GM06990 (cell line): ENCODE measurements around the gene SNX6.
A peak's percentile ranks its signal among the peaks of the same experiment; 100 is the strongest.

Experiments used
- DNase-seq: peaks from one replicate; pipeline ENCODE4 v3.0.0-alpha.2; 2011; ENCODE audit not compliant: insufficient read length; ENCODE audit errors: extremely low read depth
- H3K27me3 ChIP-seq: replicated peaks from 2 replicates; pipeline ENCODE4 v1.6.0; 2011; ENCODE audit warnings: low read length; ENCODE audit not compliant: control insufficient read depth, insufficient read depth
- H3K36me3 ChIP-seq: 2 replicates; pipeline ENCODE4 v1.5.1; 2011; ENCODE audit warnings: low read length; ENCODE audit not compliant: control insufficient read depth, insufficient read depth
- H3K4me3 ChIP-seq: replicated peaks from 2 replicates; pipeline ENCODE4 v1.5.1; 2011; ENCODE audit warnings: low read depth, mild to moderate bottlenecking, control low read depth, low read length
- TF ChIP-seq, protein P1 (sequence below): IDR thresholded peaks from 2 replicates; pipeline ENCODE4 v1.5.1; 2011; ENCODE audit warnings: low read length, control low read depth, mild to moderate bottlenecking, inconsistent platforms; ENCODE audit not compliant: insufficient read depth, poor library complexity, severe bottlenecking

SNX6 gene

DNA sequence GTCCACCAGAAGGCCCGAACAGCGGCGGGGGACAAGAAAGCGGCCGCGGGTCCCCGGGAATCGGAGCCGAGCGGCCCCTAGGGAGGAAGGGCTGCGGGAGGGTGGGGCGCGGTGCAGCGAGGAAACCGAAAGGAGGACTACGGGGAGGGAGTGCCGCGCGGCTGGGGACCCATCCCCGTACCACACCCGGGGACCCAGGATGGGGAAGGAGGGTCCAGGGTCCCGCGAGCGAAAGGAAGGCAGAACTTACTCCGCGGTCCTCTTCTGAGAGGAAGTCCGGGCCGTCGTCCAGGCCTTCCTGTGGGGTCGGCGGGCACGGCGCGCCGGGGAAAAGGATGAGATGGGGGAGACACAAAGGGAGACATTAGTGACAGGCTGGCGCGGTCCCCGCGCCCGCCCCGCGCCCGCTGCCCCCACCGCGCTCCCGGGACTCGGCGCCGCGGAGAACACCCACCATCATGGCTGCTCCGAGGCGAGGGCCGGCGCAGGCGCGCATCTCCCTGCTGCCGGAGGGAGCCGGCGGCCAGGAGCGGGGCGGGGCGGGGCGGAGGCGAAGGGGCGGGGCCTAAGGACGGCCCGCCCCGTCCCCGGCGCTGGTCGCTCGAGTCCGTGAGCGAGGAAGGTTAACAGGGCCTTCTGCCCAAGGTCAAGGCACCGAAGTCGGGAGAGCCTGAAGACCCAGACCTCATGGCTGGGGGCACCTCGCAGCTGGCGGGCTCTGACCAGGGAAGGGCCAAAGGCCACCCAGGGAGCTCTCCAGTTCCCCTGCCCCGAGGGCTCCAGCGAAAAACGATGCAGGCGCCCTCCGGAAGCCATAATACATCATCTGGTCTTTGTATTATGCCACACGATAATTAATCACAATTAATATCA, at the start of gene SNX6:
Gene SNX6 (minus strand): TSS at position 492 of the 873 bp plus-strand sequence. CDS start 32 bp downstream, at position 460.
- H3K4me3 ChIP-seq = peak within 1 kb of the TSS; percentile 92
- DNase-seq = peak; percentile 86

DNA sequence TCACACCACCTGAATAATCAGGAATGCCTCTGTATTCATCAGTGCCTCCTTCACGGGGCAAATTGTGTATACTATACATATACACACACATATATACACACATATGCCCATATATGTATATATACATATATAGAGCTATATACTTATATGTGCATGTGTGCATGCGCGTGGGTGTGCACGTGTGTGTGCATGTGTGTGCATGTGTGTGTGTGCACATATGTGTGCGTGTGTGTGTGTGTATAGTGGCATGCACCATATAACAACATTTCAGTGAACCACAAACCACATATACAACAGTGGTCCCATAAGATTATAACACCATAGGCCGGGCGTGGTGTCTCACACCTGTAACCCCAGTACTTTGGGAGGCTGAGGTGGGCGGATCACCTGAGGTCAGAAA, 48.8 kb upstream of the SNX6 start:
- no peak overlapping the region for H3K4me3 ChIP-seq
- H3K27me3 ChIP-seq = no peaks in the 10 kb centered on the region
- no peak for DNase-seq
- TF ChIP-seq, protein P1, sequence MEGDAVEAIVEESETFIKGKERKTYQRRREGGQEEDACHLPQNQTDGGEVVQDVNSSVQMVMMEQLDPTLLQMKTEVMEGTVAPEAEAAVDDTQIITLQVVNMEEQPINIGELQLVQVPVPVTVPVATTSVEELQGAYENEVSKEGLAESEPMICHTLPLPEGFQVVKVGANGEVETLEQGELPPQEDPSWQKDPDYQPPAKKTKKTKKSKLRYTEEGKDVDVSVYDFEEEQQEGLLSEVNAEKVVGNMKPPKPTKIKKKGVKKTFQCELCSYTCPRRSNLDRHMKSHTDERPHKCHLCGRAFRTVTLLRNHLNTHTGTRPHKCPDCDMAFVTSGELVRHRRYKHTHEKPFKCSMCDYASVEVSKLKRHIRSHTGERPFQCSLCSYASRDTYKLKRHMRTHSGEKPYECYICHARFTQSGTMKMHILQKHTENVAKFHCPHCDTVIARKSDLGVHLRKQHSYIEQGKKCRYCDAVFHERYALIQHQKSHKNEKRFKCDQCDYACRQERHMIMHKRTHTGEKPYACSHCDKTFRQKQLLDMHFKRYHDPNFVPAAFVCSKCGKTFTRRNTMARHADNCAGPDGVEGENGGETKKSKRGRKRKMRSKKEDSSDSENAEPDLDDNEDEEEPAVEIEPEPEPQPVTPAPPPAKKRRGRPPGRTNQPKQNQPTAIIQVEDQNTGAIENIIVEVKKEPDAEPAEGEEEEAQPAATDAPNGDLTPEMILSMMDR = no peak
- no peaks in the 10 kb centered on the region for H3K36me3 ChIP-seq

More for the DNA sequence above, at the start of gene SNX6:
- Histone ChIP-seq H3K27me3 (no peaks in the 10 kb centered on the region), H3K36me3 (no peaks in the 10 kb centered on the region)
- TF ChIP-seq, protein P1 = no peak

DNA sequence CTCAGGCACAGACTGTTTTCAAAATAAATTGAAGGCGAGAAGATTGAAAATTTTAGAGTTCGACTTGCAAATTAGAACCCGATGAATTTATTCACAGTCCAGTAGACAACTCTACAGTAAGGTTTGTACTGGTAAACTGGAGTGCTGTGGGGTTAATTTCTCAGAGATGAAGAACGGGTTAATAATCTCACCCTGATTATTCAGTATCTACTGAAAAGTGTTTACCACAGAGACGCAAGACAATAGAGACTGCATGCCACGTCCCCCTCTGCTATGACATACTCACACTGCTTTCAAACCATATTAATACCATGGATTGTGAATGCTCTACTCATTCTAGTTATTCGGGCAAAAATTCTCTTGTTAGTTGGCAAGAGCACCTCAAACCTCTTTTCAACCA, 48.4 kb upstream of the SNX6 start:
- TF ChIP-seq, protein P1 = no peak

DNA sequence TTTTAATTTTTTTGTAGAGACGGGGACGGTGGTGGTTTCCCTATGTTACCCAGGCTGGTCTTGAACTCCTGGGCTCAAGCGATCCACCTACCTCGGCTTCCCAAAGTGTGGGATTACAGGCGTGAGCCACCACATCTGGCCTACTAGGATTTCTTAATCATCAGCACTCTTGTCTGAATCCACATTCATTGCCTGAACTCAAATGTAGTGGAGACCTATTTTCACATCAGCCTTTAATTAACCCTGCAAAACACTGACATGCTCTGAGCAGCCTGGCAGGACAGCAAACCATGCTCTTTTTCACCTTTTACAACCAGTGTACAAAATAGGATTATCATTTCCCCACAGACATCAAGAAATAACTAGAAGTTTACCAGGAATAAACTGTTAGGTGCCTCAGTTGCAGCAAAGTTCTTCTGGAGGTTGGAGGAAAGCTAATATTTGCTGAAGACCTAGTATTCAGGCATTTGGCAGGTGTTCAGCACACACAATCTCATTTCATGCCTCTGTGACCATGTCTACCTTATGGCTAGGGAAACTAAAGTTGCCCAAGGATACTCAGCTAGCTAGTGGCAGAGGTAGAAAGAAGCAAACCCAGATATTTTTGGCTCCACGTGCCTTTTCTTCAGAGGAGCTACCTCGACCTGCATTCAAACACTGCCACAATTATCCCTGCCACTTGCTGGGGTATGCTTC, 46.7 kb upstream of the SNX6 start:
- DNase-seq = no peak
- Histone ChIP-seq H3K27me3 (no peaks in the 10 kb centered on the region), H3K36me3 (no peaks in the 10 kb centered on the region), H3K4me3 (no peak overlapping the region)
- TF ChIP-seq, protein P1 = no peak

More for the DNA sequence above, 48.4 kb upstream of the SNX6 start:
- no peaks in the 10 kb centered on the region for H3K27me3 ChIP-seq
- DNase-seq = no peak
- no peak overlapping the region for H3K4me3 ChIP-seq
- no peaks in the 10 kb centered on the region for H3K36me3 ChIP-seq

DNA sequence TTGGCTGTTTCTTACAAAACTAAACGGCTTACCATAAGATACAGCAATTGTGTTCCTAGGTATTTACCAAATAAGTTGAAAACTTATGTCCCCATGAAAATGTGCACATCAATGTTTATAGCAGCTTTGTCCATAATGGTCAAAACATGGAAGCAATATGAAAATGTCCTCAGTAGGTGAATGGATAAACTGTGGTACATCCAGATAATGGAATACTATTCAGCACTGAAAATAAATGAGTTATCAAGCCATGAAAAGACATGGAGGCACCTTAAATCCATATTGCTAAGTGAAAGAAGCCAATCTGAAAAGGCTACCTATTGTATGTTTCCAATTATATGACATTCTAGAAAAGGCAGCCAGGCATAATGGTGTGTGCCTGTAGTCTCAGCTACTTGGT, 43.8 kb upstream of the SNX6 start:
- Histone ChIP-seq H3K27me3 (no peaks in the 10 kb centered on the region), H3K36me3 (no peaks in the 10 kb centered on the region), H3K4me3 (no peak overlapping the region)
- no peak for DNase-seq
- TF ChIP-seq, protein P1 = no peak
